HepG2 (cell line): ENCODE results near the gene TEFM. TPM values are rescaled to one million over a fixed set of nuclear protein-coding genes. Genes with fewer than 3 reads are reported as not detected.

Experiments
- ATAC-seq: fragments of 200-7000 bp; cut with Tn5 transposase; 3 replicates; pipeline ENCODE4 v1.9.1; 2020; ENCODE audit warnings: mild to moderate bottlenecking, moderate library complexity
- BruUV-seq: library from RNA; stranded (reverse); fragments of 400-500 nt; replicated peaks from 2 replicates; lab custom pipeline; 2021; lab: Mats Ljungman, UMichigan
- CTCF ChIA-PET: fragments of 300-600 bp; formaldehyde crosslinking; extraction: SDS; loops from one replicate; lab custom pipeline; 2021; ENCODE audit warnings: low total read pairs, inconsistent platforms, low intra/inter-chr PET ratio; lab: Yijun Ruan, JAX
- POLR2A ChIA-PET: fragments of 350-600 bp; sonication (Branson Sonifier 250); formaldehyde crosslinking; loops from one replicate; lab custom pipeline; 2020; ENCODE audit warnings: antibody characterized with exemption, inconsistent platforms; lab: Yijun Ruan, JAX
- DNase-seq: peaks from one replicate; pipeline ENCODE4 v3.0.0-alpha.2; 2015; ENCODE audit warnings: low spot score
- FAIRE-seq: peaks from 3 replicates; lab custom pipeline; 2011; peaks lifted over from hg19 to GRCh38; lab: Jason Lieb, UNC
- H2AFZ ChIP-seq: one replicate; pipeline ENCODE4 v1.6.1; 2011; ENCODE audit warnings: low read length, inconsistent platforms
- H3K27ac ChIP-seq: fragments of 300-600 bp; 3 replicates; pipeline ENCODE4 v1.8.0; 2011; ENCODE audit warnings: mixed run types, mild to moderate bottlenecking, mixed read lengths, low read length, inconsistent platforms; ENCODE audit not compliant: insufficient read depth; ENCODE audit errors: extremely low read length
- H3K27me3 ChIP-seq, 2 experiments: fragments of 200-600 bp in 1 of 2; 2 replicates in 1 of 2; 3 replicates in 1 of 2; pipeline versions ENCODE4 v1.6.0 to v1.8.0; 2011; ENCODE audit warnings: low read length in 2 of 2, mild to moderate bottlenecking in 2 of 2, moderate library complexity in 2 of 2, inconsistent platforms in 1 of 2; ENCODE audit not compliant: insufficient read depth in 2 of 2, control insufficient read depth in 1 of 2
- H3K36me3 ChIP-seq, 2 experiments: fragments of 200-600 bp in 1 of 2; replicated peaks in 1 of 2; 2 replicates in 1 of 2; 3 replicates in 1 of 2; pipeline versions ENCODE4 v1.5.1 to v1.8.0; 2011; ENCODE audit warnings: low read length in 2 of 2, inconsistent platforms in 1 of 2; ENCODE audit not compliant: insufficient read depth in 2 of 2, control insufficient read depth in 1 of 2
- H3K4me1 ChIP-seq: 2 replicates; pipeline ENCODE4 v1.5.1; 2012; ENCODE audit warnings: low read length, inconsistent platforms; ENCODE audit not compliant: insufficient read depth
- H3K4me2 ChIP-seq: 2 replicates; pipeline ENCODE4 v1.6.0; 2011; ENCODE audit warnings: low read depth, low read length, inconsistent platforms
- H3K4me3 ChIP-seq, 3 experiments: fragments of 200-600 bp in 1 of 3; sonication (generic), shearing (Covaris generic) in 1 of 3; replicated peaks in 1 of 3; 2 replicates each; pipeline ENCODE4 v1.5.1; 2011 to 2016; ENCODE audit warnings: low read length in 3 of 3, inconsistent platforms in 2 of 3, low read depth in 2 of 3, mild to moderate bottlenecking in 2 of 3, control low read depth in 1 of 3, mixed read lengths in 1 of 3; ENCODE audit not compliant: insufficient read depth in 1 of 3
- H3K79me2 ChIP-seq: one replicate; pipeline ENCODE4 v1.6.1; 2011; ENCODE audit warnings: low read length, inconsistent platforms; ENCODE audit not compliant: insufficient read depth
- H3K9ac ChIP-seq: 2 replicates; pipeline ENCODE4 v1.6.0; 2011; ENCODE audit warnings: mild to moderate bottlenecking, low read depth, low read length, inconsistent platforms; ENCODE audit not compliant: insufficient read depth
- H3K9me3 ChIP-seq: 2 replicates; pipeline ENCODE4 v1.5.1; 2012; ENCODE audit warnings: mild to moderate bottlenecking, low read length
- H4K20me1 ChIP-seq: 2 replicates; pipeline ENCODE4 v1.6.0; 2011; ENCODE audit warnings: inconsistent platforms, mild to moderate bottlenecking, low read length, moderate library complexity; ENCODE audit not compliant: insufficient read depth
- BORCS8-MEF2B ChIP-seq: sonication (generic); formaldehyde crosslinking; IDR thresholded peaks from 2 replicates; pipeline ENCODE4 v1.8.0; 2022; ENCODE audit warnings: mild to moderate bottlenecking, missing genetic modification reagents
- DNMT3B ChIP-seq: conservative IDR thresholded peaks from 2 replicates; pipeline ENCODE4 v1.6.1; 2016; ENCODE audit warnings: missing biosample characterization, control low read depth
- HNRNPLL ChIP-seq: fragments of 200-400 bp; formaldehyde crosslinking; IDR thresholded peaks from 2 replicates; pipeline ENCODE4 v1.6.1; 2017; ENCODE audit warnings: mild to moderate bottlenecking, low read depth, low read length; ENCODE audit not compliant: poor library complexity, severe bottlenecking
- HOXA3 ChIP-seq: sonication (generic); formaldehyde crosslinking; IDR thresholded peaks from 2 replicates; pipeline ENCODE4 v1.5.0; 2020; ENCODE audit warnings: missing genetic modification reagents
- SMAD1 ChIP-seq: sonication (generic); formaldehyde crosslinking; IDR thresholded peaks from 2 replicates; pipeline ENCODE4 v1.4.0; 2020; ENCODE audit warnings: missing genetic modification reagents, low read depth, mild to moderate bottlenecking, borderline replicate concordance
- ZFY ChIP-seq: sonication (generic); formaldehyde crosslinking; IDR thresholded peaks from 2 replicates; pipeline ENCODE4 v1.4.0; 2020; ENCODE audit warnings: missing genetic modification reagents
- ZNF205 ChIP-seq: IDR thresholded peaks from 2 replicates; pipeline ENCODE4 v1.6.1; 2018; ENCODE audit warnings: missing biosample characterization, missing genetic modification reagents
- ZNF567 ChIP-seq: sonication (generic); formaldehyde crosslinking; IDR thresholded peaks from 2 replicates; pipeline ENCODE4 v1.8.1; 2023; ENCODE audit warnings: mild to moderate bottlenecking, missing genetic modification reagents, borderline replicate concordance
- ZNF629 ChIP-seq: sonication (generic); formaldehyde crosslinking; conservative IDR thresholded peaks from 2 replicates; pipeline ENCODE4 v1.5.0; 2020; ENCODE audit warnings: missing genetic modification reagents
- ZNF768 ChIP-seq: sonication (generic); formaldehyde crosslinking; IDR thresholded peaks from 2 replicates; pipeline ENCODE4 v1.4.0; 2020; ENCODE audit warnings: missing genetic modification reagents
- ZNF773 ChIP-seq: sonication (generic); formaldehyde crosslinking; IDR thresholded peaks from 2 replicates; pipeline ENCODE4 v1.4.0; 2020; ENCODE audit warnings: missing genetic modification reagents, borderline replicate concordance
- WGBS: methylation state at CpG from one replicate; pipeline ENCODE4 v1.1.6; 2017; ENCODE audit warnings: low lambda C conversion rate; 5-methylcytosine and 5-hydroxymethylcytosine counted together
- in situ Hi-C: cut with HindIII; loops from 2 replicates; pipeline ENCODE4 v1.10.0; 2017; ENCODE audit warnings: low pct_unique_long_range_greater_than_20kb; ENCODE audit not compliant: extremely low pct_ligation_motif_present
- intact Hi-C: fragments of 100-400 bp; cut with micrococcal nuclease; formaldehyde crosslinking; loops from one replicate; pipeline ENCODE4 v1.10.0; 2022; ENCODE audit not compliant: unreplicated experiment
- polyA plus RNA-seq, 8 experiments: library from polyadenylated mRNA; depleted of rRNA in 3 of 8; stranded (reverse) in 7 of 8; unstranded in 1 of 8; fragments of >200 nt; fragmentation: Illumina TruSeq in 4 of 8; extraction: Trizol in 4 of 8; gene quantifications; 2 replicates each; pipeline versions ENCODE4 v1.2.1 to v1.2.3, GENCODE V29; 2011 to 2016; ENCODE audit warnings: low read depth in 4 of 8, missing spikeins in 1 of 8, mixed read lengths in 1 of 8; ENCODE audit not compliant: insufficient read depth in 1 of 8
- total RNA-seq, 5 experiments: library from RNA; depleted of rRNA; stranded (reverse); fragments of >200 nt; fragmentation: Illumina TruSeq; extraction: Trizol; gene quantifications; 2 replicates each; pipeline ENCODE4 v1.2.3, GENCODE V29; 2016; ENCODE audit warnings: low read depth in 1 of 5
- TF ChIP-seq, protein P1 (sequence below): sonication (generic); formaldehyde crosslinking; IDR thresholded peaks from 2 replicates; pipeline ENCODE4 v1.5.1; 2020; ENCODE audit warnings: mild to moderate bottlenecking, missing genetic modification reagents, moderate library complexity
- TF ChIP-seq, protein P2 (sequence below): sonication (generic); formaldehyde crosslinking; IDR thresholded peaks from 2 replicates; pipeline ENCODE4 v1.5.0; 2020; ENCODE audit warnings: mild to moderate bottlenecking, missing genetic modification reagents, moderate library complexity
- TF ChIP-seq, protein P3 (sequence below): sonication (generic); formaldehyde crosslinking; IDR thresholded peaks from 2 replicates; pipeline ENCODE4 v1.4.0; 2020; ENCODE audit warnings: mild to moderate bottlenecking, missing genetic modification reagents
- TF ChIP-seq, protein P4 (sequence below): sonication (generic); formaldehyde crosslinking; IDR thresholded peaks from 2 replicates; pipeline ENCODE4 v1.4.0; 2020; ENCODE audit warnings: mild to moderate bottlenecking, missing genetic modification reagents

Gene TEFM
- total and polyA plus RNA-seq, 2 of the 13 experiments (the other 11 are each of a cell fraction or from before 2014, with no cell fraction given): 7.0 to 20.0 TPM

DNA sequence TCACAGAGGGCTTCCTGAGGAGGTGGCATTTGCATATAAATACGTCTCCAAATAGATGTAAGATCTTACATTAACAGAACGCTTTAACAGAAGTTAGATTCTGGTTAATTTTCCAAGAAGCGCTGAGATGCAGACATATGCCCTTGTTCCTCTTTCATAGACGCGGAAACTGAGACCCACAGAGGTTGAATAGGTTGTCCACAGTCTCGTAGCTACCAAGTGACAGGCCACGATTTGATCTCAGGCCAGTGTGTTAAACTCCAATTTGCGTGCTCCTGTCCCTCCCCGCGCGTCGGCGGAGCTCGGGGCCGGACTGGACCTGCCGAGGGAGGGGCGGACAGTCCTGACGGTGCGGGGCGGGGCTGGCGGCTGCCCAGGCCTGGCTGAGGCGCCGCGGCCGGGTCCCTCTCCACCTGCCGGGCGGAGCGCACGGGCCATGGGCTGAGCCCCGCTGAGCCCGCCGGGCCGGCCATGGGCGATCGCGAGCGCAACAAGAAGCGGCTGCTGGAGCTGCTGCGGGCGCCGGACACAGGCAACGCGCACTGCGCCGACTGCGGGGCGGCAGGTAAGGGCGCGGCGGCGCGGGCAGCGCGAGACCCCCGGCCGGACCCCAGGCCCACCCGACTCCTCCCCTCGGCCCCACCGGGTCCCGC is 15.6 kb upstream of the TEFM start, which contains the start of gene ADAP2:
Gene ADAP2, plus strand, starts transcription at position 402 of the 653 bp plus-strand sequence. Its CDS starts 70 bp downstream, at position 472.
- intact Hi-C loops: no loop called here
- ATAC-seq (peak; percentile 90), DNase-seq (no peak), FAIRE-seq (no peak)
- in situ Hi-C loops: no loop called here
- ChIA-PET CTCF (no interaction called here), POLR2A (interaction anchor here (0.5 kb wide), 1 partner anchor 201 kb away, joined by 3 read pairs; no protein-coding TSS in a partner anchor)
- Histone ChIP-seq H2AFZ (peak within 1 kb of the TSS; percentile 5), H4K20me1 (no peaks in the 10 kb centered on the region), H3K79me2 (no peaks in the 10 kb centered on the region), H3K9me3 (no peaks in the 10 kb centered on the region), H3K4me3 (peak within 1 kb of the TSS; percentile 46 to 71 (median 51)), H3K9ac (peak within 1 kb of the TSS; percentile 34; the same call in 1 of the 2 replicates), H3K27me3 (peaks cover 0 to 22% of the 10 kb centered on the region in 2 experiments; a peak in 2 of 5 replicates), H3K4me2 (peak within 1 kb of the TSS; percentile 96), H3K36me3 (no peaks in the 10 kb centered on the region), H3K4me1 (peaks cover 27% of the 10 kb centered on the region), H3K27ac (no peak within 1 kb of the TSS)
- BruUV-seq: no TSS peak
- WGBS: 3% methylated on average over 8 of the region's 60 CpGs
- TF ChIP-seq HNRNPLL (peak; percentile 78), BORCS8-MEF2B (no peak), ZNF773 (CRISPR knock-in tag) (no peak), HOXA3 (peak; percentile 30; the same call in 1 of the 2 replicates), ZFY (CRISPR knock-in tag) (peak; percentile 70), SMAD1 (CRISPR knock-in tag) (no peak), DNMT3B (CRISPR knock-in tag) (no peak), ZNF205 (CRISPR knock-in tag) (no peak), ZNF567 (CRISPR knock-in tag) (0 out of 2 replicates have a peak, but pooled peaks have one; percentile 49), ZNF629 (CRISPR knock-in tag) (0 out of 2 replicates have a peak, but pooled peaks have one; percentile 27), ZNF768 (CRISPR knock-in tag) (peak; percentile 16; the same call in 1 of the 2 replicates)
- TF ChIP-seq, protein P1, sequence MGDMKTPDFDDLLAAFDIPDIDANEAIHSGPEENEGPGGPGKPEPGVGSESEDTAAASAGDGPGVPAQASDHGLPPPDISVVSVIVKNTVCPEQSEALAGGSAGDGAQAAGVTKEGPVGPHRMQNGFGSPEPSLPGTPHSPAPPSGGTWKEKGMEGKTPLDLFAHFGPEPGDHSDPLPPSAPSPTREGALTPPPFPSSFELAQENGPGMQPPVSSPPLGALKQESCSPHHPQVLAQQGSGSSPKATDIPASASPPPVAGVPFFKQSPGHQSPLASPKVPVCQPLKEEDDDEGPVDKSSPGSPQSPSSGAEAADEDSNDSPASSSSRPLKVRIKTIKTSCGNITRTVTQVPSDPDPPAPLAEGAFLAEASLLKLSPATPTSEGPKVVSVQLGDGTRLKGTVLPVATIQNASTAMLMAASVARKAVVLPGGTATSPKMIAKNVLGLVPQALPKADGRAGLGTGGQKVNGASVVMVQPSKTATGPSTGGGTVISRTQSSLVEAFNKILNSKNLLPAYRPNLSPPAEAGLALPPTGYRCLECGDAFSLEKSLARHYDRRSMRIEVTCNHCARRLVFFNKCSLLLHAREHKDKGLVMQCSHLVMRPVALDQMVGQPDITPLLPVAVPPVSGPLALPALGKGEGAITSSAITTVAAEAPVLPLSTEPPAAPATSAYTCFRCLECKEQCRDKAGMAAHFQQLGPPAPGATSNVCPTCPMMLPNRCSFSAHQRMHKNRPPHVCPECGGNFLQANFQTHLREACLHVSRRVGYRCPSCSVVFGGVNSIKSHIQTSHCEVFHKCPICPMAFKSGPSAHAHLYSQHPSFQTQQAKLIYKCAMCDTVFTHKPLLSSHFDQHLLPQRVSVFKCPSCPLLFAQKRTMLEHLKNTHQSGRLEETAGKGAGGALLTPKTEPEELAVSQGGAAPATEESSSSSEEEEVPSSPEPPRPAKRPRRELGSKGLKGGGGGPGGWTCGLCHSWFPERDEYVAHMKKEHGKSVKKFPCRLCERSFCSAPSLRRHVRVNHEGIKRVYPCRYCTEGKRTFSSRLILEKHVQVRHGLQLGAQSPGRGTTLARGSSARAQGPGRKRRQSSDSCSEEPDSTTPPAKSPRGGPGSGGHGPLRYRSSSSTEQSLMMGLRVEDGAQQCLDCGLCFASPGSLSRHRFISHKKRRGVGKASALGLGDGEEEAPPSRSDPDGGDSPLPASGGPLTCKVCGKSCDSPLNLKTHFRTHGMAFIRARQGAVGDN (CRISPR knock-in tag): peak; percentile 59
- TF ChIP-seq, protein P2, sequence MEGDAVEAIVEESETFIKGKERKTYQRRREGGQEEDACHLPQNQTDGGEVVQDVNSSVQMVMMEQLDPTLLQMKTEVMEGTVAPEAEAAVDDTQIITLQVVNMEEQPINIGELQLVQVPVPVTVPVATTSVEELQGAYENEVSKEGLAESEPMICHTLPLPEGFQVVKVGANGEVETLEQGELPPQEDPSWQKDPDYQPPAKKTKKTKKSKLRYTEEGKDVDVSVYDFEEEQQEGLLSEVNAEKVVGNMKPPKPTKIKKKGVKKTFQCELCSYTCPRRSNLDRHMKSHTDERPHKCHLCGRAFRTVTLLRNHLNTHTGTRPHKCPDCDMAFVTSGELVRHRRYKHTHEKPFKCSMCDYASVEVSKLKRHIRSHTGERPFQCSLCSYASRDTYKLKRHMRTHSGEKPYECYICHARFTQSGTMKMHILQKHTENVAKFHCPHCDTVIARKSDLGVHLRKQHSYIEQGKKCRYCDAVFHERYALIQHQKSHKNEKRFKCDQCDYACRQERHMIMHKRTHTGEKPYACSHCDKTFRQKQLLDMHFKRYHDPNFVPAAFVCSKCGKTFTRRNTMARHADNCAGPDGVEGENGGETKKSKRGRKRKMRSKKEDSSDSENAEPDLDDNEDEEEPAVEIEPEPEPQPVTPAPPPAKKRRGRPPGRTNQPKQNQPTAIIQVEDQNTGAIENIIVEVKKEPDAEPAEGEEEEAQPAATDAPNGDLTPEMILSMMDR (CRISPR knock-in tag): peak; percentile 8; the same call in 1 of the 2 replicates
- TF ChIP-seq, protein P3, sequence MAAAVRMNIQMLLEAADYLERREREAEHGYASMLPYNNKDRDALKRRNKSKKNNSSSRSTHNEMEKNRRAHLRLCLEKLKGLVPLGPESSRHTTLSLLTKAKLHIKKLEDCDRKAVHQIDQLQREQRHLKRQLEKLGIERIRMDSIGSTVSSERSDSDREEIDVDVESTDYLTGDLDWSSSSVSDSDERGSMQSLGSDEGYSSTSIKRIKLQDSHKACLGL (CRISPR knock-in tag): 0 out of 2 replicates have a peak, but pooled peaks have one; percentile 7
- TF ChIP-seq, protein P4, sequence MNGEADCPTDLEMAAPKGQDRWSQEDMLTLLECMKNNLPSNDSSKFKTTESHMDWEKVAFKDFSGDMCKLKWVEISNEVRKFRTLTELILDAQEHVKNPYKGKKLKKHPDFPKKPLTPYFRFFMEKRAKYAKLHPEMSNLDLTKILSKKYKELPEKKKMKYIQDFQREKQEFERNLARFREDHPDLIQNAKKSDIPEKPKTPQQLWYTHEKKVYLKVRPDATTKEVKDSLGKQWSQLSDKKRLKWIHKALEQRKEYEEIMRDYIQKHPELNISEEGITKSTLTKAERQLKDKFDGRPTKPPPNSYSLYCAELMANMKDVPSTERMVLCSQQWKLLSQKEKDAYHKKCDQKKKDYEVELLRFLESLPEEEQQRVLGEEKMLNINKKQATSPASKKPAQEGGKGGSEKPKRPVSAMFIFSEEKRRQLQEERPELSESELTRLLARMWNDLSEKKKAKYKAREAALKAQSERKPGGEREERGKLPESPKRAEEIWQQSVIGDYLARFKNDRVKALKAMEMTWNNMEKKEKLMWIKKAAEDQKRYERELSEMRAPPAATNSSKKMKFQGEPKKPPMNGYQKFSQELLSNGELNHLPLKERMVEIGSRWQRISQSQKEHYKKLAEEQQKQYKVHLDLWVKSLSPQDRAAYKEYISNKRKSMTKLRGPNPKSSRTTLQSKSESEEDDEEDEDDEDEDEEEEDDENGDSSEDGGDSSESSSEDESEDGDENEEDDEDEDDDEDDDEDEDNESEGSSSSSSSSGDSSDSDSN (CRISPR knock-in tag): peak; percentile 79; the same call in 1 of the 2 replicates
